GM23338 (cell line): ENCODE measurements around the gene NPAS2. TPM values are rescaled to one million over a fixed set of nuclear protein-coding genes. Genes with fewer than 3 reads are reported as not detected.

Source experiments
- CREB1 ChIP-seq: fragments of 250-450 bp; sonication (Bioruptor Pico); IDR thresholded peaks from 2 replicates; pipeline ENCODE4 v1.5.0; 2020; ENCODE audit warnings: low read depth, mild to moderate bottlenecking, moderate library complexity
- EZH2 ChIP-seq: fragments of 200-600 bp; sonication (generic); IDR thresholded peaks from one replicate; pipeline ENCODE4 v1.8.0; 2017; ENCODE audit warnings: antibody characterized with exemption, mild to moderate bottlenecking, low read depth; ENCODE audit not compliant: unreplicated experiment
- JUNB ChIP-seq: IDR thresholded peaks from one replicate; pipeline ENCODE4 v1.6.1; 2016; ENCODE audit warnings: antibody characterized with exemption; ENCODE audit not compliant: unreplicated experiment
- POLR2AphosphoS5 ChIP-seq: IDR thresholded peaks from 2 replicates; pipeline ENCODE4 v1.6.1; 2016; ENCODE audit warnings: antibody characterized with exemption, low read depth
- ZNF114 ChIP-seq: fragments of 250-450 bp; sonication (Bioruptor Pico); IDR thresholded peaks from 2 replicates; pipeline ENCODE4 v1.5.0; 2020; ENCODE audit warnings: mild to moderate bottlenecking, moderate library complexity
- ZNF331 ChIP-seq: fragments of 250-450 bp; sonication (Bioruptor Pico); IDR thresholded peaks from 2 replicates; pipeline ENCODE4 v1.5.0; 2020; ENCODE audit warnings: low read depth, mild to moderate bottlenecking, moderate library complexity
- polyA plus RNA-seq: library from polyadenylated mRNA; unstranded; fragments of >200 nt; fragmentation: Nextera tagmentation; extraction: Ambion mirVana; gene quantifications from 2 replicates; pipeline ENCODE4 v1.2.1, GENCODE V29; 2016
- total RNA-seq: library from RNA; depleted of rRNA; stranded (reverse); fragments of >200 nt; shearing (Covaris generic); gene quantifications from 2 replicates; pipeline ENCODE4 v1.2.3, GENCODE V29; 2014
- TF ChIP-seq, protein P1 (sequence below): fragments of 250-450 bp; sonication (Bioruptor Pico); IDR thresholded peaks from 2 replicates; pipeline ENCODE4 v1.5.0; 2020; ENCODE audit warnings: mild to moderate bottlenecking, moderate library complexity
- TF ChIP-seq, protein P2 (sequence below), 2 experiments: fragments of 200-600 bp in 1 of 2; sonication (generic) in 1 of 2; conservative IDR thresholded peaks; 2 replicates each; pipeline versions ENCODE4 v1.5.1 to v1.6.1; 2016 to 2017; ENCODE audit warnings: antibody characterized with exemption in 2 of 2, low read depth in 2 of 2, mild to moderate bottlenecking in 2 of 2, moderate library complexity in 1 of 2
- TF ChIP-seq, protein P3 (sequence below): IDR thresholded peaks from 2 replicates; pipeline ENCODE4 v1.6.1; 2016; ENCODE audit warnings: antibody characterized with exemption

NPAS2 gene
- total and polyA plus RNA-seq, 2 experiments from 2014 or later = 0.56 to 1.1 TPM

DNA sequence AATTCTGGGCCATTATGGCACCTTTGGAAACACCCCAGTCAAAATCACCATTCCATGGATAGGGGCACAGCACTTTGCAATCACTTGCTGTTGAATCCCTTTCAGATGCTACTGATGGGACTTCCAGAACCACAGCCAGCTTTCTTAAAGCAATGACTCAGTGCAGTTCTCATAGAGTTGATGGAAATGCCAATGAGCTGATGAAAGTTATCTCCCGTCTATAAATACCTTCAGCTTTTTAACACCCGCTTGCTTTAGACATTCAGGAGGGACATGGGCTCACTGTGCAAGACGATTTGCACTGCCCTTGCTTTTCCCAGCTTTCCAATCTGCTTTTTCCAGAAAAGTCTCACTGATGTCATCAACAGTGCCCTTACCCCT lies 115.4 kb downstream of the NPAS2 start (continued):
- TF ChIP-seq, protein P1, sequence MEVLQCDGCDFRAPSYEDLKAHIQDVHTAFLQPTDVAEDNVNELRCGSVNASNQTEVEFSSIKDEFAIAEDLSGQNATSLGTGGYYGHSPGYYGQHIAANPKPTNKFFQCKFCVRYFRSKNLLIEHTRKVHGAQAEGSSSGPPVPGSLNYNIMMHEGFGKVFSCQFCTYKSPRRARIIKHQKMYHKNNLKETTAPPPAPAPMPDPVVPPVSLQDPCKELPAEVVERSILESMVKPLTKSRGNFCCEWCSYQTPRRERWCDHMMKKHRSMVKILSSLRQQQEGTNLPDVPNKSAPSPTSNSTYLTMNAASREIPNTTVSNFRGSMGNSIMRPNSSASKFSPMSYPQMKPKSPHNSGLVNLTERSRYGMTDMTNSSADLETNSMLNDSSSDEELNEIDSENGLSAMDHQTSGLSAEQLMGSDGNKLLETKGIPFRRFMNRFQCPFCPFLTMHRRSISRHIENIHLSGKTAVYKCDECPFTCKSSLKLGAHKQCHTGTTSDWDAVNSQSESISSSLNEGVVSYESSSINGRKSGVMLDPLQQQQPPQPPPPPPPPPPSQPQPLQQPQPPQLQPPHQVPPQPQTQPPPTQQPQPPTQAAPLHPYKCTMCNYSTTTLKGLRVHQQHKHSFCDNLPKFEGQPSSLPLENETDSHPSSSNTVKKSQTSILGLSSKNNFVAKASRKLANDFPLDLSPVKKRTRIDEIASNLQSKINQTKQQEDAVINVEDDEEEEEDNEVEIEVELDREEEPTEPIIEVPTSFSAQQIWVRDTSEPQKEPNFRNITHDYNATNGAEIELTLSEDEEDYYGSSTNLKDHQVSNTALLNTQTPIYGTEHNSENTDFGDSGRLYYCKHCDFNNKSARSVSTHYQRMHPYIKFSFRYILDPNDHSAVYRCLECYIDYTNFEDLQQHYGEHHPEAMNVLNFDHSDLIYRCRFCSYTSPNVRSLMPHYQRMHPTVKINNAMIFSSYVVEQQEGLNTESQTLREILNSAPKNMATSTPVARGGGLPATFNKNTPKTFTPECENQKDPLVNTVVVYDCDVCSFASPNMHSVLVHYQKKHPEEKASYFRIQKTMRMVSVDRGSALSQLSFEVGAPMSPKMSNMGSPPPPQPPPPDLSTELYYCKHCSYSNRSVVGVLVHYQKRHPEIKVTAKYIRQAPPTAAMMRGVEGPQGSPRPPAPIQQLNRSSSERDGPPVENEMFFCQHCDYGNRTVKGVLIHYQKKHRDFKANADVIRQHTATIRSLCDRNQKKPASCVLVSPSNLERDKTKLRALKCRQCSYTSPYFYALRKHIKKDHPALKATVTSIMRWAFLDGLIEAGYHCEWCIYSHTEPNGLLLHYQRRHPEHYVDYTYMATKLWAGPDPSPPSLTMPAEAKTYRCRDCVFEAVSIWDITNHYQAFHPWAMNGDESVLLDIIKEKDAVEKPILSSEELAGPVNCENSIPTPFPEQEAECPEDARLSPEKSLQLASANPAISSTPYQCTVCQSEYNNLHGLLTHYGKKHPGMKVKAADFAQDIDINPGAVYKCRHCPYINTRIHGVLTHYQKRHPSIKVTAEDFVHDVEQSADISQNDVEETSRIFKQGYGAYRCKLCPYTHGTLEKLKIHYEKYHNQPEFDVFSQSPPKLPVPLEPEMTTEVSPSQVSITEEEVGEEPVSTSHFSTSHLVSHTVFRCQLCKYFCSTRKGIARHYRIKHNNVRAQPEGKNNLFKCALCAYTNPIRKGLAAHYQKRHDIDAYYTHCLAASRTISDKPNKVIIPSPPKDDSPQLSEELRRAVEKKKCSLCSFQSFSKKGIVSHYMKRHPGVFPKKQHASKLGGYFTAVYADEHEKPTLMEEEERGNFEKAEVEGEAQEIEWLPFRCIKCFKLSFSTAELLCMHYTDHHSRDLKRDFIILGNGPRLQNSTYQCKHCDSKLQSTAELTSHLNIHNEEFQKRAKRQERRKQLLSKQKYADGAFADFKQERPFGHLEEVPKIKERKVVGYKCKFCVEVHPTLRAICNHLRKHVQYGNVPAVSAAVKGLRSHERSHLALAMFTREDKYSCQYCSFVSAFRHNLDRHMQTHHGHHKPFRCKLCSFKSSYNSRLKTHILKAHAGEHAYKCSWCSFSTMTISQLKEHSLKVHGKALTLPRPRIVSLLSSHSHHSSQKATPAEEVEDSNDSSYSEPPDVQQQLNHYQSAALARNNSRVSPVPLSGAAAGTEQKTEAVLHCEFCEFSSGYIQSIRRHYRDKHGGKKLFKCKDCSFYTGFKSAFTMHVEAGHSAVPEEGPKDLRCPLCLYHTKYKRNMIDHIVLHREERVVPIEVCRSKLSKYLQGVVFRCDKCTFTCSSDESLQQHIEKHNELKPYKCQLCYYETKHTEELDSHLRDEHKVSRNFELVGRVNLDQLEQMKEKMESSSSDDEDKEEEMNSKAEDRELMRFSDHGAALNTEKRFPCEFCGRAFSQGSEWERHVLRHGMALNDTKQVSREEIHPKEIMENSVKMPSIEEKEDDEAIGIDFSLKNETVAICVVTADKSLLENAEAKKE = no peak
- TF ChIP-seq, protein P2, sequence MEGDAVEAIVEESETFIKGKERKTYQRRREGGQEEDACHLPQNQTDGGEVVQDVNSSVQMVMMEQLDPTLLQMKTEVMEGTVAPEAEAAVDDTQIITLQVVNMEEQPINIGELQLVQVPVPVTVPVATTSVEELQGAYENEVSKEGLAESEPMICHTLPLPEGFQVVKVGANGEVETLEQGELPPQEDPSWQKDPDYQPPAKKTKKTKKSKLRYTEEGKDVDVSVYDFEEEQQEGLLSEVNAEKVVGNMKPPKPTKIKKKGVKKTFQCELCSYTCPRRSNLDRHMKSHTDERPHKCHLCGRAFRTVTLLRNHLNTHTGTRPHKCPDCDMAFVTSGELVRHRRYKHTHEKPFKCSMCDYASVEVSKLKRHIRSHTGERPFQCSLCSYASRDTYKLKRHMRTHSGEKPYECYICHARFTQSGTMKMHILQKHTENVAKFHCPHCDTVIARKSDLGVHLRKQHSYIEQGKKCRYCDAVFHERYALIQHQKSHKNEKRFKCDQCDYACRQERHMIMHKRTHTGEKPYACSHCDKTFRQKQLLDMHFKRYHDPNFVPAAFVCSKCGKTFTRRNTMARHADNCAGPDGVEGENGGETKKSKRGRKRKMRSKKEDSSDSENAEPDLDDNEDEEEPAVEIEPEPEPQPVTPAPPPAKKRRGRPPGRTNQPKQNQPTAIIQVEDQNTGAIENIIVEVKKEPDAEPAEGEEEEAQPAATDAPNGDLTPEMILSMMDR (conservative IDR thresholded peaks at IDR 0.05; ENCODE audit: low read depth in 2 of 2) = no peak
- TF ChIP-seq CREB1 (CRISPR knock-in tag) (no peak), JUNB (no peak), ZNF114 (no peak), EZH2 (no peak), ZNF331 (CRISPR knock-in tag) (no peak), POLR2AphosphoS5 (no peak)
- TF ChIP-seq, protein P3, sequence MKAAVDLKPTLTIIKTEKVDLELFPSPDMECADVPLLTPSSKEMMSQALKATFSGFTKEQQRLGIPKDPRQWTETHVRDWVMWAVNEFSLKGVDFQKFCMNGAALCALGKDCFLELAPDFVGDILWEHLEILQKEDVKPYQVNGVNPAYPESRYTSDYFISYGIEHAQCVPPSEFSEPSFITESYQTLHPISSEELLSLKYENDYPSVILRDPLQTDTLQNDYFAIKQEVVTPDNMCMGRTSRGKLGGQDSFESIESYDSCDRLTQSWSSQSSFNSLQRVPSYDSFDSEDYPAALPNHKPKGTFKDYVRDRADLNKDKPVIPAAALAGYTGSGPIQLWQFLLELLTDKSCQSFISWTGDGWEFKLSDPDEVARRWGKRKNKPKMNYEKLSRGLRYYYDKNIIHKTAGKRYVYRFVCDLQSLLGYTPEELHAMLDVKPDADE = no peak
